HepG2 (cell line): ENCODE results near the gene TMEM151A. TPM values are rescaled to one million over a fixed set of nuclear protein-coding genes. Genes with fewer than 3 reads are reported as not detected.

Experiments used
- CEBPB ChIP-seq: IDR thresholded peaks from 2 replicates; pipeline ENCODE4 v1.6.1; 2011; ENCODE audit warnings: low read depth, low read length, improper control_type of control experiment, borderline replicate concordance
- GZF1 ChIP-seq: sonication (generic); formaldehyde crosslinking; IDR thresholded peaks from 2 replicates; pipeline ENCODE4 v1.5.1; 2020; ENCODE audit warnings: mild to moderate bottlenecking, missing genetic modification reagents
- KLF12 ChIP-seq: sonication (generic); formaldehyde crosslinking; IDR thresholded peaks from 2 replicates; pipeline ENCODE4 v1.4.0; 2020; ENCODE audit warnings: missing genetic modification reagents, borderline replicate concordance
- NRL ChIP-seq: sonication (generic); formaldehyde crosslinking; IDR thresholded peaks from 2 replicates; pipeline ENCODE4 v1.5.0; 2020; ENCODE audit warnings: missing genetic modification reagents, mild to moderate bottlenecking, moderate library complexity, borderline replicate concordance
- PHF21A ChIP-seq: sonication (generic); formaldehyde crosslinking; IDR thresholded peaks from 2 replicates; pipeline ENCODE4 v1.5.0; 2020; ENCODE audit warnings: mild to moderate bottlenecking, missing genetic modification reagents
- ZFYVE20 ChIP-seq: sonication (generic); formaldehyde crosslinking; IDR thresholded peaks from 2 replicates; pipeline ENCODE4 v1.8.0; 2023; ENCODE audit warnings: low read depth, mild to moderate bottlenecking, moderate library complexity, missing genetic modification reagents, borderline replicate concordance
- ZNF124 ChIP-seq: sonication (generic); formaldehyde crosslinking; IDR thresholded peaks from 2 replicates; pipeline ENCODE4 v1.4.0; 2020; ENCODE audit warnings: missing genetic modification reagents
- ZNF24 ChIP-seq: fragments of 450-650 bp; IDR thresholded peaks from 2 replicates; pipeline ENCODE4 v1.6.1; 2017; ENCODE audit warnings: antibody characterized with exemption, mild to moderate bottlenecking
- ZNF251 ChIP-seq: sonication (generic); formaldehyde crosslinking; IDR thresholded peaks from 2 replicates; pipeline ENCODE4 v1.9.0; 2021; ENCODE audit warnings: mild to moderate bottlenecking, missing genetic modification reagents
- ZNF282 ChIP-seq: fragments of 450-650 bp; IDR thresholded peaks from 2 replicates; pipeline ENCODE4 v1.6.1; 2018; ENCODE audit not compliant: partially characterized antibody
- ZNF331 ChIP-seq: sonication (generic); formaldehyde crosslinking; IDR thresholded peaks from 2 replicates; pipeline ENCODE4 v1.4.0; 2020; ENCODE audit warnings: missing genetic modification reagents
- ZNF367 ChIP-seq: sonication (generic); formaldehyde crosslinking; IDR thresholded peaks from 2 replicates; pipeline ENCODE4 v1.4.0; 2020; ENCODE audit warnings: missing genetic modification reagents, borderline replicate concordance
- ZNF501 ChIP-seq: sonication (generic); formaldehyde crosslinking; IDR thresholded peaks from 2 replicates; pipeline ENCODE4 v1.5.1; 2020; ENCODE audit warnings: mild to moderate bottlenecking, moderate library complexity, missing genetic modification reagents
- ZNF7 ChIP-seq: IDR thresholded peaks from 2 replicates; pipeline ENCODE4 v1.6.1; 2016; ENCODE audit warnings: missing biosample characterization, missing genetic modification reagents
- ZNF75D ChIP-seq: sonication (generic); formaldehyde crosslinking; IDR thresholded peaks from 2 replicates; pipeline ENCODE4 v1.8.1; 2023; ENCODE audit warnings: missing genetic modification reagents, mild to moderate bottlenecking, borderline replicate concordance
- polyA plus RNA-seq, 8 experiments: library from polyadenylated mRNA; depleted of rRNA in 3 of 8; stranded (reverse) in 7 of 8; unstranded in 1 of 8; fragments of >200 nt; fragmentation: Illumina TruSeq in 4 of 8; extraction: Trizol in 4 of 8; gene quantifications; 2 replicates each; pipeline versions ENCODE4 v1.2.1 to v1.2.3, GENCODE V29; 2011 to 2016; ENCODE audit warnings: low read depth in 4 of 8, missing spikeins in 1 of 8, mixed read lengths in 1 of 8; ENCODE audit not compliant: insufficient read depth in 1 of 8
- total RNA-seq, 5 experiments: library from RNA; depleted of rRNA; stranded (reverse); fragments of >200 nt; fragmentation: Illumina TruSeq; extraction: Trizol; gene quantifications; 2 replicates each; pipeline ENCODE4 v1.2.3, GENCODE V29; 2016; ENCODE audit warnings: low read depth in 1 of 5
- TF ChIP-seq, protein P1 (sequence below): sonication (generic); formaldehyde crosslinking; IDR thresholded peaks from 2 replicates; pipeline ENCODE4 v1.8.1; 2022; ENCODE audit warnings: mild to moderate bottlenecking, missing genetic modification reagents
- TF ChIP-seq, protein P2 (sequence below): sonication (generic); formaldehyde crosslinking; IDR thresholded peaks from 2 replicates; pipeline ENCODE4 v1.4.0; 2020; ENCODE audit warnings: missing genetic modification reagents
- TF ChIP-seq, protein P3 (sequence below): sonication (generic); formaldehyde crosslinking; IDR thresholded peaks from 2 replicates; pipeline ENCODE4 v1.5.0; 2020; ENCODE audit warnings: mild to moderate bottlenecking, missing genetic modification reagents, borderline replicate concordance

The TMEM151A gene
- total and polyA plus RNA-seq, 2 of the 13 experiments (the other 11 are each of a cell fraction or from before 2014, with no cell fraction given) = 0.18 to 0.33 TPM

DNA sequence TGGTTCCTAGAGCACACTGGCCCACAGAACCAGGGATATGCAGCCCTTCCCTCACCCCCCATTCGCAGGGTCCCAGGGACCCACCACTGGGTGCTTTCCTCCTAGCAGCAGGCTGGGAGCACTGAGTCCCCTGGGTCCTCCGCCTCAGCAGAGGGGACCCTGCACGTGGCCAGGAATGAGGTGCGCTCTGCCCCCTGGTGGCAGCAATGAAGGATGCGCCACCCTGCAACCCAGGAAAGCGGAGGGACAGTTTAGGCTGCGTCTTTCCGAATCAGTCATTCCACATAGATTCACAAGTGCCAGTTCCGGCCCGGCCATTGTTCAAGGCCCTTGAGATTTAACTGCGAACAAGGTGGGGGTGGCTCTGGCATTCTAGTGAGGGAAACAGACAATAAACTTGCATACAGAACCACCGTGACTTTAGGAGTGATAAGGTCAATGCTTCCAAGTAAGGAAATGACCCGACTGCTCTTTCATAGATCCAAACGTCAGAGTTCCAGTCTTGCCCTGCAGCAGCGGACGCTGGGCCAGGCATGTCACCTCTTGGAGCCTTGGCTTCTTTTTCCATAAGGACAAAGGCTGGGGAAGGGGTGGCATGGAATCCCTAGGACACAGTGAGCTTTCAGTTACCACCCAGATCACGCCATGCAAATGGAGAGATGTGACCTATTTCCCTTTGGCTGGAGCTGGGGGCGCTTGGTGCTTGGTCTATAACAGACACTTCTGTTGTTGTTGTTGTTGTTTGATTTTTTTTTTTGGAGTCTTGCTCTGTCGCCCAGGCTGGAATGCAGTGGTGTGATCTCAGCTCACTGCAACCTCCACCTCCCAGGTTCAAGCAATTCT lies 36.8 kb downstream of the TMEM151A start (continued):
- TF ChIP-seq, protein P1, sequence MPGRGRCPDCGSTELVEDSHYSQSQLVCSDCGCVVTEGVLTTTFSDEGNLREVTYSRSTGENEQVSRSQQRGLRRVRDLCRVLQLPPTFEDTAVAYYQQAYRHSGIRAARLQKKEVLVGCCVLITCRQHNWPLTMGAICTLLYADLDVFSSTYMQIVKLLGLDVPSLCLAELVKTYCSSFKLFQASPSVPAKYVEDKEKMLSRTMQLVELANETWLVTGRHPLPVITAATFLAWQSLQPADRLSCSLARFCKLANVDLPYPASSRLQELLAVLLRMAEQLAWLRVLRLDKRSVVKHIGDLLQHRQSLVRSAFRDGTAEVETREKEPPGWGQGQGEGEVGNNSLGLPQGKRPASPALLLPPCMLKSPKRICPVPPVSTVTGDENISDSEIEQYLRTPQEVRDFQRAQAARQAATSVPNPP (CRISPR knock-in tag) = no peak
- TF ChIP-seq ZNF501 (CRISPR knock-in tag) (0 out of 2 replicates have a peak, but pooled peaks have one; percentile 64), ZNF331 (CRISPR knock-in tag) (peak; percentile 89; the same call in 1 of the 2 replicates), CEBPB (no peak), PHF21A (peak; percentile 64; the same call in 1 of the 2 replicates), ZNF7 (no peak), GZF1 (CRISPR knock-in tag) (peak; percentile 72; the same call in 1 of the 2 replicates), NRL (peak; percentile 64; the same call in 1 of the 2 replicates), ZNF24 (peak; percentile 79; the same call in 1 of the 2 replicates), ZNF124 (peak; percentile 64; the same call in 1 of the 2 replicates), ZNF251 (CRISPR knock-in tag) (no peak), KLF12 (no peak), ZFYVE20 (no peak), ZNF75D (CRISPR knock-in tag) (no peak), ZNF282 (no peak), ZNF367 (peak; percentile 57; the same call in 1 of the 2 replicates)
- TF ChIP-seq, protein P2, sequence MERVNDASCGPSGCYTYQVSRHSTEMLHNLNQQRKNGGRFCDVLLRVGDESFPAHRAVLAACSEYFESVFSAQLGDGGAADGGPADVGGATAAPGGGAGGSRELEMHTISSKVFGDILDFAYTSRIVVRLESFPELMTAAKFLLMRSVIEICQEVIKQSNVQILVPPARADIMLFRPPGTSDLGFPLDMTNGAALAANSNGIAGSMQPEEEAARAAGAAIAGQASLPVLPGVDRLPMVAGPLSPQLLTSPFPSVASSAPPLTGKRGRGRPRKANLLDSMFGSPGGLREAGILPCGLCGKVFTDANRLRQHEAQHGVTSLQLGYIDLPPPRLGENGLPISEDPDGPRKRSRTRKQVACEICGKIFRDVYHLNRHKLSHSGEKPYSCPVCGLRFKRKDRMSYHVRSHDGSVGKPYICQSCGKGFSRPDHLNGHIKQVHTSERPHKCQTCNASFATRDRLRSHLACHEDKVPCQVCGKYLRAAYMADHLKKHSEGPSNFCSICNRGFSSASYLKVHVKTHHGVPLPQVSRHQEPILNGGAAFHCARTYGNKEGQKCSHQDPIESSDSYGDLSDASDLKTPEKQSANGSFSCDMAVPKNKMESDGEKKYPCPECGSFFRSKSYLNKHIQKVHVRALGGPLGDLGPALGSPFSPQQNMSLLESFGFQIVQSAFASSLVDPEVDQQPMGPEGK = peak; percentile 63
- TF ChIP-seq, protein P3, sequence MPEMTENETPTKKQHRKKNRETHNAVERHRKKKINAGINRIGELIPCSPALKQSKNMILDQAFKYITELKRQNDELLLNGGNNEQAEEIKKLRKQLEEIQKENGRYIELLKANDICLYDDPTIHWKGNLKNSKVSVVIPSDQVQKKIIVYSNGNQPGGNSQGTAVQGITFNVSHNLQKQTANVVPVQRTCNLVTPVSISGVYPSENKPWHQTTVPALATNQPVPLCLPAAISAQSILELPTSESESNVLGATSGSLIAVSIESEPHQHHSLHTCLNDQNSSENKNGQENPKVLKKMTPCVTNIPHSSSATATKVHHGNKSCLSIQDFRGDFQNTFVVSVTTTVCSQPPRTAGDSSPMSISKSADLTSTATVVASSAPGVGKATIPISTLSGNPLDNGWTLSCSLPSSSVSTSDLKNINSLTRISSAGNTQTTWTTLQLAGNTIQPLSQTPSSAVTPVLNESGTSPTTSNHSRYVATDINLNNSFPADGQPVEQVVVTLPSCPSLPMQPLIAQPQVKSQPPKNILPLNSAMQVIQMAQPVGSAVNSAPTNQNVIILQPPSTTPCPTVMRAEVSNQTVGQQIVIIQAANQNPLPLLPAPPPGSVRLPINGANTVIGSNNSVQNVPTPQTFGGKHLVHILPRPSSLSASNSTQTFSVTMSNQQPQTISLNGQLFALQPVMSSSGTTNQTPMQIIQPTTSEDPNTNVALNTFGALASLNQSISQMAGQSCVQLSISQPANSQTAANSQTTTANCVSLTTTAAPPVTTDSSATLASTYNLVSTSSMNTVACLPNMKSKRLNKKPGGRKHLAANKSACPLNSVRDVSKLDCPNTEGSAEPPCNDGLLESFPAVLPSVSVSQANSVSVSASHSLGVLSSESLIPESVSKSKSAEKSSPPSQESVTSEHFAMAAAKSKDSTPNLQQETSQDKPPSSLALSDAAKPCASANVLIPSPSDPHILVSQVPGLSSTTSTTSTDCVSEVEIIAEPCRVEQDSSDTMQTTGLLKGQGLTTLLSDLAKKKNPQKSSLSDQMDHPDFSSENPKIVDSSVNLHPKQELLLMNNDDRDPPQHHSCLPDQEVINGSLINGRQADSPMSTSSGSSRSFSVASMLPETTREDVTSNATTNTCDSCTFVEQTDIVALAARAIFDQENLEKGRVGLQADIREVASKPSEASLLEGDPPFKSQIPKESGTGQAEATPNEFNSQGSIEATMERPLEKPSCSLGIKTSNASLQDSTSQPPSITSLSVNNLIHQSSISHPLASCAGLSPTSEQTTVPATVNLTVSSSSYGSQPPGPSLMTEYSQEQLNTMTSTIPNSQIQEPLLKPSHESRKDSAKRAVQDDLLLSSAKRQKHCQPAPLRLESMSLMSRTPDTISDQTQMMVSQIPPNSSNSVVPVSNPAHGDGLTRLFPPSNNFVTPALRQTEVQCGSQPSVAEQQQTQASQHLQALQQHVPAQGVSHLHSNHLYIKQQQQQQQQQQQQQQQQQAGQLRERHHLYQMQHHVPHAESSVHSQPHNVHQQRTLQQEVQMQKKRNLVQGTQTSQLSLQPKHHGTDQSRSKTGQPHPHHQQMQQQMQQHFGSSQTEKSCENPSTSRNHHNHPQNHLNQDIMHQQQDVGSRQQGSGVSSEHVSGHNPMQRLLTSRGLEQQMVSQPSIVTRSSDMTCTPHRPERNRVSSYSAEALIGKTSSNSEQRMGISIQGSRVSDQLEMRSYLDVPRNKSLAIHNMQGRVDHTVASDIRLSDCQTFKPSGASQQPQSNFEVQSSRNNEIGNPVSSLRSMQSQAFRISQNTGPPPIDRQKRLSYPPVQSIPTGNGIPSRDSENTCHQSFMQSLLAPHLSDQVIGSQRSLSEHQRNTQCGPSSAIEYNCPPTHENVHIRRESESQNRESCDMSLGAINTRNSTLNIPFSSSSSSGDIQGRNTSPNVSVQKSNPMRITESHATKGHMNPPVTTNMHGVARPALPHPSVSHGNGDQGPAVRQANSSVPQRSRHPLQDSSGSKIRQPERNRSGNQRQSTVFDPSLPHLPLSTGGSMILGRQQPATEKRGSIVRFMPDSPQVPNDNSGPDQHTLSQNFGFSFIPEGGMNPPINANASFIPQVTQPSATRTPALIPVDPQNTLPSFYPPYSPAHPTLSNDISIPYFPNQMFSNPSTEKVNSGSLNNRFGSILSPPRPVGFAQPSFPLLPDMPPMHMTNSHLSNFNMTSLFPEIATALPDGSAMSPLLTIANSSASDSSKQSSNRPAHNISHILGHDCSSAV (CRISPR knock-in tag) = no peak
